Gastrocnemius medialis (tissue), 4 donors: ENCODE data around the gene AIMP2. TPM values are rescaled to one million over a fixed set of nuclear protein-coding genes. Genes with fewer than 3 reads are reported as not detected.
"Not testable (repeated sequence)": the region's sequence is repeated elsewhere in the genome, so short reads cannot be mapped to it uniquely, and the experiment has no call there.

Source experiments
- ATAC-seq, 2 donors: fragments of 150-250 bp; one replicate each; pipeline ENCODE4 v1.9.1; 2016
- DNase-seq, 2 donors: peaks; one replicate each; pipeline ENCODE4 v3.0.0-alpha.2; 2019
- H3K27ac ChIP-seq, 4 donors: fragments of 200-600 bp; sonication (generic); 1 replicate in 1 of 4; 2 replicates in 3 of 4; pipeline ENCODE4 v1.5.1; 2016 to 2018; ENCODE audit warnings: mild to moderate bottlenecking in 2 of 4, moderate library complexity in 1 of 4
- H3K27me3 ChIP-seq, 3 donors: fragments of 200-600 bp; sonication (generic) in 2 of 3; 1 replicate in 1 of 3; 2 replicates in 2 of 3; pipeline versions ENCODE4 v1.5.1 to v1.6.0; 2016 to 2019; ENCODE audit warnings: mild to moderate bottlenecking in 1 of 3, moderate library complexity in 1 of 3
- H3K36me3 ChIP-seq, 2 donors: fragments of 200-600 bp; sonication (generic) in 1 of 2; one replicate each; pipeline ENCODE4 v1.5.1; 2017 to 2018
- H3K4me1 ChIP-seq, 2 donors: fragments of 200-600 bp; sonication (generic) in 1 of 2; one replicate each; pipeline ENCODE4 v1.5.1; 2016 to 2017; ENCODE audit warnings: mild to moderate bottlenecking in 2 of 2
- H3K4me3 ChIP-seq, 4 donors: fragments of 200-600 bp; sonication (generic) in 3 of 4; 1 replicate in 1 of 4; 2 replicates in 3 of 4; pipeline ENCODE4 v1.5.1; 2016 to 2019; ENCODE audit warnings: mild to moderate bottlenecking in 2 of 4
- H3K9me3 ChIP-seq, 3 donors: fragments of 200-600 bp; sonication (generic) in 2 of 3; 1 replicate in 1 of 3; 2 replicates in 2 of 3; pipeline ENCODE4 v1.5.1; 2016 to 2019
- POLR2A ChIP-seq, 2 donors: fragments of 450-650 bp; IDR thresholded peaks; one replicate each; pipeline ENCODE4 v1.6.1; 2017; ENCODE audit warnings: antibody characterized with exemption in 2 of 2, mild to moderate bottlenecking in 2 of 2, moderate library complexity in 2 of 2
- in situ Hi-C, 4 donors: fragments of 200-750 bp; cut with MboI; loops; one replicate each; pipeline versions ENCODE4 v1.15.0 to v1.8.0; 2017; ENCODE audit warnings: low sequenced_read_pairs in 4 of 4
- intact Hi-C: fragments of 100-400 bp; cut with DNase I; formaldehyde crosslinking; loops from one replicate; pipeline ENCODE4 v1.15.1; 2023; ENCODE audit warnings: low total_unique reads
- total RNA-seq, 4 donors: library from RNA; depleted of rRNA; stranded (reverse); fragments of >200 nt; gene quantifications; one replicate each; pipeline versions ENCODE4 v1.1.0 to v1.2.3, GENCODE V29; 2016
- TF ChIP-seq, protein P1 (sequence below), 5 experiments: fragments of 450-650 bp in 3 of 5; fragments of 200-600 bp in 2 of 5; sonication (generic) in 2 of 5; IDR thresholded peaks in 4 of 5; conservative IDR thresholded peaks in 1 of 5; 1 replicate in 4 of 5; 2 replicates in 1 of 5; pipeline ENCODE4 v1.5.1; 2016 to 2019; ENCODE audit warnings: antibody characterized with exemption in 5 of 5, mild to moderate bottlenecking in 3 of 5, moderate library complexity in 3 of 5

Gene AIMP2
- 100 to 1,000 TPM in 3 of 4 donors, 10 to 100 TPM in 1; 99.1 to 272 (median 194) TPM for total RNA-seq

DNA sequence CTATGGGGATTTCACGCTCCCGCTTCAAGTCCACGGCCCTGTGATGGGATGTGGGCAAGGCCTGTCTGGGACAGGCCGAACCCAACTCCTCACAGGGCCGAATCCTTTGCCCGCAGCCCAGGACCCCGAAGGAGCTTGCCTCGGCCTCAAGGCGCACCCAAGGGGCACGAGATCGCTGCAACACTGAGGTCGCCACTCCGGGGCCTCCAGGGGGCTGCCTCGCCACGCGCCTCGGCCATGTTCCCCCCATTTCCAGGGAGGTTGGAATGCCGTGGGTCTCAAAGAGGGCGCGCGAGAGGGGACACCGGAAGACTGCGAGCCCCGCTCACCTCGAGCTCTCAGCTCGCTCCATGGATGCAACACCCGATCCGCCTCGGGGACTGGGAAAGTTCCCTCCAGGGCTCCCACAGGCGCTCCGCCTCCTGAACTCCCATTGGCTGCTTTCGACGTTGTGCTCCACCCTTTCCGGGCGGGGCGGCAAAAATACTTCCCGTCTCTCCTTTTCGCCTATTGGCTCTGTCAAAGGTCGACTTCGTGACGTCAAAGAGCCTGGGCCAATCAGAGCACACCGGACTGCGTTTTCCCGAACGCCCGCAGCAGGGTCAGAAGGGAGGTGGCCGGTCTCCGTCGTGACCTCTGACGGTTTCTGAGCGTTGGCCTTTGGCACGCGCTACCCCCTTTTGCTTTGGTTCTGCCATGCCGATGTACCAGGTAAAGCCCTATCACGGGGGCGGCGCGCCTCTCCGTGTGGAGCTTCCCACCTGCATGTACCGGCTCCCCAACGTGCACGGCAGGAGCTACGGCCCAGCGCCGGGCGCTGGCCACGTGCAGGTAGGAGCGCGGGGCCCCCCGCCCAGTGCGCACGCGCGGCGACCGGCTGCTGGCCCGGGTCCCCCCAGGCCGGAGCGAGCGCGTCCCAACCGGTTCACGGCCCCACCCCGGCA is at the start of gene AIMP2, which contains the start of gene PMS2:
TSS of gene AIMP2 (plus strand) at position 605 of the 944 bp plus-strand sequence. CDS start at position 697, 92 bp downstream.
TSS of gene PMS2 (minus strand) at position 382 of the 944 bp plus-strand sequence. CDS start at position 352, 30 bp downstream.
- peak within 1 kb of the TSS; percentile 66 to 95 (median 80) for H3K4me3 ChIP-seq
- TF ChIP-seq, protein P1, sequence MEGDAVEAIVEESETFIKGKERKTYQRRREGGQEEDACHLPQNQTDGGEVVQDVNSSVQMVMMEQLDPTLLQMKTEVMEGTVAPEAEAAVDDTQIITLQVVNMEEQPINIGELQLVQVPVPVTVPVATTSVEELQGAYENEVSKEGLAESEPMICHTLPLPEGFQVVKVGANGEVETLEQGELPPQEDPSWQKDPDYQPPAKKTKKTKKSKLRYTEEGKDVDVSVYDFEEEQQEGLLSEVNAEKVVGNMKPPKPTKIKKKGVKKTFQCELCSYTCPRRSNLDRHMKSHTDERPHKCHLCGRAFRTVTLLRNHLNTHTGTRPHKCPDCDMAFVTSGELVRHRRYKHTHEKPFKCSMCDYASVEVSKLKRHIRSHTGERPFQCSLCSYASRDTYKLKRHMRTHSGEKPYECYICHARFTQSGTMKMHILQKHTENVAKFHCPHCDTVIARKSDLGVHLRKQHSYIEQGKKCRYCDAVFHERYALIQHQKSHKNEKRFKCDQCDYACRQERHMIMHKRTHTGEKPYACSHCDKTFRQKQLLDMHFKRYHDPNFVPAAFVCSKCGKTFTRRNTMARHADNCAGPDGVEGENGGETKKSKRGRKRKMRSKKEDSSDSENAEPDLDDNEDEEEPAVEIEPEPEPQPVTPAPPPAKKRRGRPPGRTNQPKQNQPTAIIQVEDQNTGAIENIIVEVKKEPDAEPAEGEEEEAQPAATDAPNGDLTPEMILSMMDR (IDR thresholded peaks at IDR 0.05 in 4 of 5, conservative IDR thresholded peaks at IDR 0.05 in 1 of 5) = peak in 3 of 5 experiments; percentile 7 to 30 (median 17)
- peak; percentile 86 to 93 for TF ChIP-seq POLR2A (IDR thresholded peaks at IDR 0.05)
- H3K27me3 ChIP-seq = no peaks in the 10 kb centered on the region
- in situ Hi-C loops (no loop called here), intact Hi-C loops (loop anchor here (1.0 to 2.0 kb wide), 2 partner anchors 228 to 438 kb away; partner anchors contain the start of genes DAGLB and RNF216)
- H3K4me1 ChIP-seq = peaks cover 44 to 47% of the 10 kb centered on the region in 2 donors
- DNase-seq (peak; percentile 99 to 100), ATAC-seq (peak; percentile 88 to 90)
- no peaks in the 10 kb centered on the region for H3K9me3 ChIP-seq
- H3K27ac ChIP-seq = peak within 1 kb of the TSS; percentile 89 to 98 (median 92)
- no peaks in the 10 kb centered on the region for H3K36me3 ChIP-seq

DNA sequence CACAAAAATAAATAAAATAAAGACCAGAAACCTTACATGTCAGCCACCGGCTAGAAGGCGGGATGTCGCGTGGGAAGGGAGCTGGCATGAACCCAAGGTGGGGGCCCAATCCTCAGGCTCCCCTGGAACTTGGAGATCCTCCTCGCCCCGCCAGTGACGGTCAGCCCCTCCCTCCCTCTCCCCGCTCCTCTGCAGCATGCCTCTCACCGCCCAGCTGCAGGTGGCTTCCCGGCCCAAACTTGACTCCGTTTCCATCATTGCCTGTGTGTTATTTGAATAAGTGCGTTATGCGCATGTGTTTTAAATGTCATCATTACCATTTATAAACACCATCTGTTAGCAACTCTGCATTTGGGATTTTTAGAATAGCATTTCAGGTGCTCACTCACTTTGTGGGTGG is 45.9 kb upstream of the AIMP2 start:
- ATAC-seq, H3K4me3 ChIP-seq: not testable (repeated sequence)

DNA sequence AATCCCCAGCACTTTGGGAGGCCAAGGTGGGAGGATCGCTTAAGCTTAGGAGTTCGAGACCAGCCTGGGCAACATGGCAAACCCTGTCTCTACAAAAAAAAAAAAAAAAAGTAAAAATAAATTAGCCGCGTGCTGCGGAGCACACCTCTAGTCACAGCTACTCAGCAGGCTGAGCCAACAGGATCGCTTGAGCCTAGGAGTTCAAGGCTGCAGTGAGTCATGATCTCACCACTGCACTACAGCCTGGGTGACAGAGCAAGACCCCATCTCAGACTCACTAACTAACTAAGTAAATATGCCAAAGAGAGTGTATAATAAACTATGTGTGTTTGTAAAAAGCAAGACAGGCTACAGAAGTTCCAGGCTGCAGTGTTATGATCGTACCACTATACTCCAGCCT is 45.3 kb upstream of the AIMP2 start:
- H3K27ac ChIP-seq, DNase-seq, in situ Hi-C loops, H3K4me3 ChIP-seq, H3K27me3 ChIP-seq, ATAC-seq, H3K9me3 ChIP-seq, H3K4me1 ChIP-seq, intact Hi-C loops, H3K36me3 ChIP-seq: not testable (repeated sequence)

More for the DNA sequence above, 45.9 kb upstream of the AIMP2 start:
- intact Hi-C loops, H3K27ac ChIP-seq, H3K27me3 ChIP-seq, H3K9me3 ChIP-seq, DNase-seq, H3K4me1 ChIP-seq, in situ Hi-C loops, H3K36me3 ChIP-seq: not testable (repeated sequence)

DNA sequence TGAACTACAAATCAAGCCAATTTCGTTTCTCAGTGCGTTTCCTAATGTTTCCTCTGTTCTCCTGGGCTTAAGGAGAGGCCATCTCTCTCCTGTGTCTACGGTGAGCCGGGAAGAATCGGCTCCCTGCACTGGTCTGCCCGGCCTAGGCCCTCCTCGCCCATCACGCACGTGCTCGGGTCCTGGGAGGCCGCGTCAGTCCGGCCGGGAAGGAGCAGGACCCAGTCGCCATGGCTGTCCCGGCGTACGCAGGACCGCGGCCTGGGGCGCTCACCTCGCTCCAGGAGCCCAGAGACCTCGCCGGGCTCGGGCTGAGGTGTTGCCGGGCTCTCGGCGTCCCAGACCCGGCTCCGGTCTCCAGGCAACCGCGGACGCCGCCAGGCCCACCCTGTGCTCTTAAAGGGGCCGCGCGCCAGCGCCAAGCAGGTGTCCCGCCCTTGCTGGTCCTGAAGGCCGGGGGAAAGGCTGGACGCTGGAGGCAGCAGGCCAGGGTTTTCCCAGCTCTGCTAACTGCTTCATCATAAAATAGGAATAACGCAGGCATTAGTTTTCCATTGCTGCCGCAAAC is 38.6 kb upstream of the AIMP2 start, which contains the start of gene RSPH10B:
TSS of gene RSPH10B (minus strand) at position 343 of the 565 bp plus-strand sequence. CDS start 3,573 bp downstream, outside the sequence.
- H3K27ac ChIP-seq, DNase-seq, intact Hi-C loops, H3K4me3 ChIP-seq, H3K4me1 ChIP-seq, ATAC-seq, in situ Hi-C loops, H3K27me3 ChIP-seq, H3K9me3 ChIP-seq, H3K36me3 ChIP-seq: not testable (repeated sequence)

DNA sequence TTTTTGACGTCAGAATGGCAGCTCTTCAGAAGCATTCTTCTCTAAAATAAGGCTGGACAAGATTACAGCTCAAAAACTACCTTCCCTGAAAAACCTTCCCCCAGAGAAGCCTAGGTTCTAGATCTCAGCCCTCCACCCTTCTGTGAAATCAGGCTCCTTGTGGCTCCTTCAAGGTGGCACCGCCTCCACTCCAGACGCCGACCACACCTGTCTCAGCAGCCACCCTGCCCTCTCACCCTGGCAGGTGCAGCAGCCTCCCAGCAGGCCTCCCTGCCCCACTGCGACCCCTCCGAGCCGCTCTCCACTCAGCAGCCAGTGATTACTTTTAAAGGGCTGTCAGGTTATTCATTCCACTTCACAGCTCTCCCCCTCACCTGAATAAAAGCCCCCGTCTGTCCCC is 35.5 kb upstream of the AIMP2 start:
- H3K4me1 ChIP-seq, H3K27ac ChIP-seq, H3K9me3 ChIP-seq, ATAC-seq, H3K36me3 ChIP-seq, in situ Hi-C loops, H3K4me3 ChIP-seq, DNase-seq, H3K27me3 ChIP-seq, intact Hi-C loops: not testable (repeated sequence)

DNA sequence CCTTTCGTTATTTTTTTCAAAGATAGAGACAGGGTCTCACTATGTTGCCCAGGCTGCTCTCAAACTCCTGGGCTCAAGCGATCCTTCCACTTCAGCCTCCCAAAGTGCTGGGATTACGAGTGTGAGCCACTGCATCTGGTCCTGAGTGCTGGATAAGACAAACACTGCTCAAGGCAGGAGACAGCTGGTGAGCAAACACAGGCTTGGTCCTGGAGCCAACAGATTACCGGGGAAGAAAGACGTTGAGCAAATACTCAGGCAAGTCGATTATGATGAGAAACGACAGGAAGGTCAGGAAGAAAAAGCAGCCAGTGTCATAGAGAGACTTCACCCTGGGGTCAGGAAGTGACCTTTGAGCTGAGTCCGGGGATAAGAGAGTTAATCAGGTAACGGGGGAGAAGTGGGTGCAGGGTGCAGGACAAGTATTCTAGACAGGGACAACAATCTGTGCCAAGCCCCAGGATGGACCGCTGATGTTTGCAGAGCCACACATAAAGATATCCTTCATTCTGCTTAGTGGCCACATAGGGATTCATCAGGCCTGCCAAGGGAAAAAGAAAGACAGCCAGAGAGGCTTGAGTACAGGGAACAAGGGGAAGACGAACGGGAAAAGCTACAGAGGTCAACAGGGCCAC is 29.3 kb upstream of the AIMP2 start:
- intact Hi-C loops, H3K36me3 ChIP-seq, H3K4me3 ChIP-seq, H3K4me1 ChIP-seq, H3K27ac ChIP-seq, H3K9me3 ChIP-seq, H3K27me3 ChIP-seq, DNase-seq, ATAC-seq: not testable (repeated sequence)
- in situ Hi-C loops = loop anchor here in 1 of 4 donors (25.0 kb wide), 1 partner anchor 117 kb away; no protein-coding TSS in a partner anchor

DNA sequence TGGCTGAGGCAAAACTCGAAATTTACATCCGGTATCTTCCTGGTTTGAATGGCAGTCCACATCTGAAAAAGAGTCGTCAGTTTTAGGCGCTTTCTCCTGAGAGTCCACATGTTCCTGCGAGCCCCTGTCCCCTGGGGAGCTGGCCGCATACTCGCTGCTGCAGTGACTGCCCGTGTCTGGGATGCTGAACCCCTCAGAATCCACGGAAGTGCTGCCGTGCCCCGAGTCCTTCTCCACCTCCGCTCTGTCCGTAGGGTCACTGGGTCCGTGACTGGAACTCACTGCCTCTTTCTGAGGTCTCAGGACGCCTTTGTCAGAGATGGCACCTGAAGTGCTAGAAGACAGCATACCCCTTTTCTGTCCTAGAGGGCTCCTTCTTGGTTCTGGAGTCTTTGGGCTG is 22.0 kb upstream of the AIMP2 start:
- H3K4me3 ChIP-seq, H3K9me3 ChIP-seq, ATAC-seq, DNase-seq, intact Hi-C loops, H3K27me3 ChIP-seq, H3K27ac ChIP-seq, H3K4me1 ChIP-seq: not testable (repeated sequence)
- peaks cover 0 to 43% of the 10 kb centered on the region in 2 donors for H3K36me3 ChIP-seq
- in situ Hi-C loops = loop anchor here in 1 of 4 donors (25.0 kb wide), 1 partner anchor 125 kb away; no protein-coding TSS in a partner anchor
